Rectal smooth muscle tissue (tissue), 1 donor: Measurements from ENCODE around the gene PTPRM.

Experiments
- H3K27ac ChIP-seq: one replicate; pipeline ENCODE4 v1.7.0; 2013; ENCODE audit warnings: low read depth, low read length, inconsistent platforms
- H3K27me3 ChIP-seq: one replicate; pipeline ENCODE4 v1.7.0; 2013; ENCODE audit warnings: low read length; ENCODE audit not compliant: control insufficient read depth, insufficient read depth
- H3K36me3 ChIP-seq: one replicate; pipeline ENCODE4 v1.7.0; 2013; ENCODE audit warnings: low read length; ENCODE audit not compliant: control insufficient read depth, insufficient read depth
- H3K4me1 ChIP-seq: one replicate; pipeline ENCODE4 v1.7.0; 2013; ENCODE audit warnings: low read length; ENCODE audit not compliant: control insufficient read depth, insufficient read depth
- H3K4me3 ChIP-seq: one replicate; pipeline ENCODE4 v1.7.0; 2013; ENCODE audit warnings: low read length
- H3K9ac ChIP-seq: one replicate; pipeline ENCODE4 v1.7.0; 2013; ENCODE audit warnings: low read length

Gene PTPRM

DNA sequence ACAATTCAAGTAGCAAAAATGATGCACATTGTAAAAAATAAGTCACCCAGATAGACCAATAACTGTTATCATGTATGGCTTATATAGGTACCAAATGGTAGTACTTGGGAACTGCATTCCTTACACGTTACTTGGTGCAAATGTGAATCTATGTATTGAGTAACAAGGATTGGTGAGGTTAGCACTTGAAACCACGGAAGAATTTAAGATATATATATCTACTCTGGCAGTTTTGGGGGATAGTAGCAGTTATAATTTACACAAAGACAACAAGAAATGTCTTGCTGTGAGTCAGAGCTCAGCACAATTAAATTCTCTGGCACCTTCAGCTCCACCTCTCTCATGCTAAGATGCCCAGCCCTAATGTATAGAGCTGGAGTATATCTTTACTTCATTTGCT, 682.7 kb downstream of the PTPRM start:
- H3K9ac ChIP-seq, result no peak overlapping the region
- H3K27ac ChIP-seq, result no peak overlapping the region
- no peaks in the 10 kb centered on the region for H3K27me3 ChIP-seq
- no peaks in the 10 kb centered on the region for H3K4me1 ChIP-seq
- no peak overlapping the region for H3K4me3 ChIP-seq
- no peaks in the 10 kb centered on the region for H3K36me3 ChIP-seq

- Histone ChIP-seq H3K36me3 (no peaks in the 10 kb centered on the region), H3K27ac (no peak overlapping the region), H3K27me3 (no peaks in the 10 kb centered on the region), H3K4me3 (no peak overlapping the region), H3K9ac (no peak overlapping the region), H3K4me1 (no peaks in the 10 kb centered on the region)
Observed at GRCh38 chr18:8252371-8252770, 685.3 kb downstream of the PTPRM start.

DNA sequence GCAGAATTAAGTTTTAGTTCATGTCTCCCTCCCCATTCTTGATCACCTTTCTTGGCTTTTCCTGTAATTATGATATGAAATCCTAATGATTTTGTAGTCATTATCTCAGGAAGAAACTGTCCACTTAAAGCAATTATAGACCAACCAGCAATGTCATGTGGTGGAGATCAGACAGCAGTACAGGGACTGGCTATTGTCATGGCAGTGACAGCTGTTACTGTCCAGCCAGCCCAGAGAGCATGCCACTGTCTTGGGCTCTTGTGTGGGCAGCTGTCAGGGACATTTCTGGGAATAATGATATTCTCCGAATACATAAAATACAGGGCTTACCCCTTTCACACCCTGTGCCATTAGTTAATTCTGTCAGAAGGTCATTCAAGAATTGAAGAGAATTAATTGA, 686.8 kb downstream of the PTPRM start:
- Histone ChIP-seq H3K36me3 (no peaks in the 10 kb centered on the region), H3K4me1 (no peaks in the 10 kb centered on the region), H3K27ac (no peak overlapping the region), H3K9ac (no peak overlapping the region), H3K4me3 (no peak overlapping the region), H3K27me3 (no peaks in the 10 kb centered on the region)

- no peaks in the 10 kb centered on the region for H3K36me3 ChIP-seq
- H3K4me3 ChIP-seq, result no peak overlapping the region
- H3K9ac ChIP-seq, result no peak overlapping the region
- H3K27ac ChIP-seq, result no peak overlapping the region
- H3K4me1 ChIP-seq, result no peaks in the 10 kb centered on the region
- no peaks in the 10 kb centered on the region for H3K27me3 ChIP-seq
Observed at GRCh38 chr18:8254654-8255053, 687.5 kb downstream of the PTPRM start.

GRCh38 chr18:8257851-8258434, 690.8 kb downstream of the PTPRM start:
- H3K4me3 ChIP-seq, result no peak overlapping the region
- H3K9ac ChIP-seq, result no peak overlapping the region
- H3K4me1 ChIP-seq, result no peaks in the 10 kb centered on the region
- H3K27ac ChIP-seq, result no peak overlapping the region
- H3K36me3 ChIP-seq, result no peaks in the 10 kb centered on the region
- no peaks in the 10 kb centered on the region for H3K27me3 ChIP-seq

DNA sequence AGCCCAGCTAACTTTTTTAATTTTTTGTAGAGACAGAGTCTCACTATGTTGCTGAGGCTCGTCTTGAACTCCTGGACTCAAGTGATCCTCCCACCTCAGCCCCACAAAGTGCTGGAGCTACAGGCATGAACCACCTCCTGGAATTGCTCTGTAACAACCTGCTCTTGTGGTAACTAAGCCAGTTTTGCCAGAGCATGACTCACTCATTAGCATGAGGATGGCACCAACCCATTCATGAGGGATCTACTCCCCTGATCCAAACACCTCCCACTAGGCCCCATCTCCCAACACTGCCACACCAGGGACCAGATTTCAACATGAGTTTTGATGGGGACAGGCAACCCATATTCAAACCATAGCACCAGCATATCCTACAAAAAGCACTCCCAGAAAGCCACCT, 693.2 kb downstream of the PTPRM start:
- Histone ChIP-seq H3K4me1 (no peaks in the 10 kb centered on the region), H3K27ac (no peak overlapping the region), H3K4me3 (no peak overlapping the region), H3K27me3 (no peaks in the 10 kb centered on the region), H3K36me3 (no peaks in the 10 kb centered on the region), H3K9ac (no peak overlapping the region)

DNA sequence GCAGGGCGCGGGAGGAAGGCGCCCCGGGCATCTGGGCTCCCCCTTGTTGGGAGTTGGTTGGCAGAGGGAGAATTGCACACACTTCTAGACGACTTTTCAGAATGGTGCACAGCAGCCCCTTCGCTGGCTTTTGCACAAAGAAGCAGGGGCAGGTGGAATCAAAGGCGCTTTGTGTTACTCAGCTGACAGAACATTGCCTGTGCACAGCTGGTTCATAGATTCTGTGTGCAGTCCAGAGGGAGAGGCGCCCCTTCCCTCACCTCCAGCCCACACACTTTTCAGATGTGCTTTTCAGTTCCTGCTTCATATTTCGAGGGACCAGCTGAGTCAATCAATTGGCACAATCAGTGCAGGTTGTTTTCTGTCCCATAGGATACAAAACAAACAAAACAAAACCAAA, 693.7 kb downstream of the PTPRM start:
- H3K4me3 ChIP-seq, result no peak overlapping the region
- no peak overlapping the region for H3K27ac ChIP-seq
- no peaks in the 10 kb centered on the region for H3K4me1 ChIP-seq
- H3K36me3 ChIP-seq, result no peaks in the 10 kb centered on the region
- H3K27me3 ChIP-seq, result no peaks in the 10 kb centered on the region
- no peak overlapping the region for H3K9ac ChIP-seq

DNA sequence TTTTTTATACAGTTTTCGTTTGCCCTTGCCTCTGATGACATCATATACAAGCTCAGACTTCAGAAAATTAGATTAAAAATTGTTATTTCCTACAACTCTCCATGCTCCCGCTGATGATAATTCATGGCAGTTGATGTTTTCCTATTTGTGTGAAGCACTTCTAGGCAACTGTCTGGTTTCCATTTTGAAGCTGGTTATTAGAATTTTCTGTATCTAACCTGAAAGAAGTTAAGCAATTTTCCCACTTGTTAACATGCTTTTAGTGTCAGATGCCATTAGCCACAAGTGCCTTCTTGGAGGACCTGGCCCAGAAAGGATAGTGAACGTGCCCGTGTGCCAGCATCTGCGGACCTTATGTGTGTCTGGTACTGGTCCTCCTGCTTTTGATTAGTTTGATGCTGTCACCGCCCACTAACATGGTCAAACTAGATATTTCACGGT, 694.6 kb downstream of the PTPRM start:
- no peak overlapping the region for H3K27ac ChIP-seq
- H3K4me1 ChIP-seq, result no peaks in the 10 kb centered on the region
- no peak overlapping the region for H3K9ac ChIP-seq
- H3K27me3 ChIP-seq, result no peaks in the 10 kb centered on the region
- H3K36me3 ChIP-seq, result no peaks in the 10 kb centered on the region
- no peak overlapping the region for H3K4me3 ChIP-seq

GRCh38 chr18:8262221-8262620, 695.1 kb downstream of the PTPRM start:
- Histone ChIP-seq H3K4me3 (no peak overlapping the region), H3K27me3 (no peaks in the 10 kb centered on the region), H3K27ac (no peak overlapping the region), H3K4me1 (no peaks in the 10 kb centered on the region), H3K36me3 (no peaks in the 10 kb centered on the region), H3K9ac (no peak overlapping the region)

DNA sequence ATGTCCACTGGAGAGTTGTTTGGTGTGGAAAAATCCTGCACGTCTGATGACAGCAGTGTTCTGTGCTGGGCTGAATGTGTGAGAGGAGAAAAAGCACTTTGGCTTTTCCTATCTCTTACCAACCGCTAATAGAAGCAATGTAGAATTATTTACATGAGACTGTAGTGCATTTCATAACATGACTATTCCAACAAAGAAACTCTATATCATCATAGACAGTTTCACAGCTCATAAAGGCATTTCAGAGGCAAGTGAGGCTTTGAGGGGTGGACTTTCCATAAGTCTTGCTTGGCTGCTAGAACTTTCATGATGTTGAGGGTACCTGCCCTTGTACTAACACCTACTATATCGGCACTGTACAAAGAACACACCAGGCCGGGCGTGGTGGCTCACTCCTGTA, 697.0 kb downstream of the PTPRM start:
- H3K4me1 ChIP-seq, result no peaks in the 10 kb centered on the region
- H3K36me3 ChIP-seq, result no peaks in the 10 kb centered on the region
- no peak overlapping the region for H3K4me3 ChIP-seq
- H3K9ac ChIP-seq, result no peak overlapping the region
- H3K27me3 ChIP-seq, result no peaks in the 10 kb centered on the region
- no peak overlapping the region for H3K27ac ChIP-seq

GRCh38 chr18:8264861-8265411, 697.8 kb downstream of the PTPRM start:
- Histone ChIP-seq H3K27ac (no peak overlapping the region), H3K27me3 (no peaks in the 10 kb centered on the region), H3K9ac (no peak overlapping the region), H3K4me3 (no peak overlapping the region), H3K4me1 (no peaks in the 10 kb centered on the region), H3K36me3 (no peaks in the 10 kb centered on the region)

DNA sequence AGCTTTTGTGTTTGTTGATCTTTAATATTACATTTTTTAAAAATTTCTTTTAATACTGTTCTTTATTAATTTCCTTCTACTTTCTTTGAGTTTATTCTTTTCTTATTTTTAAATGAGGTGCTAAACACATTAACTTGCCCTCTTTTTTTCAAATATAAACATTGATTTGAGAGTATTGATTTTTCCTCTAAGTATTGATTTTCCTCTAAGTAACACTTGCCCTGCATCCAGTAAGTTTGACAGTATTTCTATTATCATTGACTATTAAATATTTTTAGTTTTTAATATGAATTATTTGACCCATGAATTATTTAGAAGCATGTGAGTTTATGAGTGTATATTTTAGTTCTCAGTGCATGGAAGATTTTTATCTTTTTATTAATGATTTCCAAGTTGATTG, 705.1 kb downstream of the PTPRM start:
- Histone ChIP-seq H3K9ac (no peak overlapping the region), H3K4me3 (no peak overlapping the region), H3K27me3 (no peaks in the 10 kb centered on the region), H3K4me1 (no peaks in the 10 kb centered on the region), H3K36me3 (no peaks in the 10 kb centered on the region), H3K27ac (no peak overlapping the region)

DNA sequence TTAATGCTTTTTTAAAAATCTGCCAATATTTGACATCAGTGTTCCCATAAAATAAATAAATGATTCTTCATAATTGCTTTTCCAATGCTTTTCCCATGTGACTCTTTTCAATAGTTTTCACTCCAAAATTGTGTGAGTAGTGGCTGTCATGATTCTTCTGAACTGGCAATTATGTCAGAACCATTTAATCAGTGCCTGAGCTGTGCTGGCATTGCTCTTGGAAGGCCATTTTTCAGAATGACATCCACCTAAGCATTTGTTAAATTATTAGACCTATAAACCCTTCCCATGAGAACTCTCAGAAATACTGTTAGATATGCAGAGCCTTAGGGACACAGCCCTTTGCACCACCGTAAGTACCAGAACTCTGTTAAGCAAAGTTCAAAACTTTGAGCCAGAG, 707.3 kb downstream of the PTPRM start:
- Histone ChIP-seq H3K27me3 (no peaks in the 10 kb centered on the region), H3K4me1 (no peaks in the 10 kb centered on the region), H3K36me3 (no peaks in the 10 kb centered on the region), H3K4me3 (no peak overlapping the region), H3K27ac (no peak overlapping the region), H3K9ac (no peak overlapping the region)
